Stimulated activated CD8-positive, alpha-beta memory T cell treated with anti-CD3 and anti-CD28 coated beads, Interleukin-4, amount 100 ng/mL, for 4 hours (primary cell): ENCODE data around the gene BICRA.
"Not testable (repeated sequence)": the region's sequence is repeated elsewhere in the genome, so short reads cannot be mapped to it uniquely, and the experiment has no call there.

ENCODE experiments used
- DNase-seq, 2 donors: peaks; one replicate each; pipeline ENCODE4 v3.0.0-alpha.2; 2020; ENCODE audit warnings: low read depth in 2 of 2, low spot score in 1 of 2

BICRA gene

GRCh38 chr19:47741544-47742140 lies 132.7 kb downstream of the BICRA start:
- no peak for DNase-seq

GRCh38 chr19:47742634-47743033 lies 133.7 kb downstream of the BICRA start:
- DNase-seq = no peak

DNA sequence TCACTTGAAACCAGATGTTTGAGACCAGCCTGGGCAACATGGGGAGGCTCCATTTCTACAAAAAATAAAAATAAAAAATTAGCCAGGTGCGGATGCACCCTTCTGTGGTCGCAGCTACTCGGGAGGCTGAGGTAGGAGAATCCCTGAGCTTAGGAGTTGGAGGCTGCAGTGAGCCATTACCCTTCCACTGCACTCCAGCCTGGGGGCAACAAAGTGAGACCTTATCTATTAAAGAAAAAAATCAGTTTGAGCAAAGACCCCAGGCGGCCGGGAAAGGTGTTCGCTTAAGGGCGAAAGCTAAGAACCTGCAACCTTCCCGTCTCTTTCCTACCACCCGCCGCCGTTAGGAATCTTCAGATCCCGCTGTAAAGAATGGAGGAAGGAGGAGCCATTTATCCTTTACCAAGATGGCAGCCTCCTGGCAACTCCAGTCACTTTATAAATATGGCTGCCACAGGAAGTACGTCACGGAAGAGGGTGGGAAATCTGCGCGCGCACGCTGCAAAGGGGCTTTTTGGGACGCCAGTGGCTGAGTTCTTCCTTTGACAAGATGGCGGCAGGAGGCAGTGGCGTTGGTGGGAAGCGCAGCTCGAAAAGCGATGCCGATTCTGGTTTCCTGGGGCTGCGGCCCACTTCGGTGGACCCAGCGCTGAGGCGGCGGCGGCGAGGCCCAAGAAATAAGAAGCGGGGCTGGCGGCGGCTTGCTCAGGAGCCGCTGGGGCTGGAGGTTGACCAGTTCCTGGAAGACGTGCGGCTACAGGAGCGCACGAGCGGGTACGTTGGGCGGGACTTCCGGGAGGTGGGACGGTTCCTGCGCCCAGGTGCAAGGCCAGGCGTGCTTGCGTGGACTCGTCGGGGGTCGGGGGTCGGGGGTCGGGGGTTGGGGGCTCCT lies 136.3 kb downstream of the BICRA start, which contains the start of gene NOP53:
Gene NOP53, plus strand, starts transcription at position 537 of the 892 bp plus-strand sequence. Its CDS starts 14 bp downstream, at position 551.
- peak; percentile 93 to 96 for DNase-seq

- not testable (repeated sequence) for DNase-seq
Measured at GRCh38 chr19:47746129-47746528, 137.2 kb downstream of the BICRA start.

GRCh38 chr19:47749326-47749725 lies 140.4 kb downstream of the BICRA start:
- no peak for DNase-seq

GRCh38 chr19:47750752-47751151 lies 141.8 kb downstream of the BICRA start:
- no peak for DNase-seq

GRCh38 chr19:47752440-47753211 lies 143.7 kb downstream of the BICRA start:
- no peak for DNase-seq
